Activated T-cell treated with anti-CD3 and anti-CD28 coated beads, Interleukin-2, amount 50 U/mL, for 72 hours (primary cell): ENCODE results near the gene NUP210. TPM values are rescaled to one million over a fixed set of nuclear protein-coding genes. Genes with fewer than 3 reads are reported as not detected.

Source experiments
- ATAC-seq, 2 donors: fragments of 150-1000 bp; cut with Tn5 transposase; replicated peaks in 1 of 2; 2 replicates each; pipeline ENCODE4 v1.10.0; 2021; ENCODE audit warnings: moderate library complexity in 2 of 2, mild to moderate bottlenecking in 1 of 2
- DNase-seq, 2 donors: peaks; one replicate each; pipeline ENCODE4 v3.0.0; 2021 to 2022; ENCODE audit warnings: mixed read lengths in 1 of 2
- H3K27ac Mint-ChIP-seq: one replicate; pipeline ENCODE4 v1.8.0; 2022; ENCODE audit warnings: mild to moderate bottlenecking, moderate library complexity, mixed read lengths
- H3K27me3 Mint-ChIP-seq: one replicate; pipeline ENCODE4 v1.8.0; 2022; ENCODE audit warnings: low read depth, mixed read lengths
- H3K36me3 Mint-ChIP-seq, 2 donors: one replicate each; pipeline ENCODE4 v1.8.0; 2022; ENCODE audit warnings: mixed read lengths in 2 of 2, mild to moderate bottlenecking in 1 of 2; ENCODE audit not compliant: insufficient read depth in 2 of 2
- H3K4me1 Mint-ChIP-seq: one replicate; pipeline ENCODE4 v1.8.0; 2022; ENCODE audit warnings: low read depth, mixed read lengths
- H3K4me3 Mint-ChIP-seq, 2 donors: one replicate each; pipeline ENCODE4 v1.8.0; 2022; ENCODE audit warnings: mild to moderate bottlenecking in 2 of 2, mixed read lengths in 2 of 2, moderate library complexity in 2 of 2
- H3K9me3 Mint-ChIP-seq, 2 donors: one replicate each; pipeline ENCODE4 v1.8.0; 2022; ENCODE audit warnings: mixed read lengths in 2 of 2
- total RNA-seq, 2 donors: library from RNA; stranded (reverse); gene quantifications; one replicate each; pipeline ENCODE4 v1.2.3, GENCODE V29; 2022

The NUP210 gene
- total RNA-seq, 2 donors from 2014 or later = 138 to 144 TPM

GRCh38 chr3:13325892-13326443 is 94.2 kb downstream of the NUP210 start:
- no peak overlapping the region for H3K4me3 Mint-ChIP-seq
- no peaks in the 10 kb centered on the region for H3K4me1 Mint-ChIP-seq
- H3K36me3 Mint-ChIP-seq = peaks cover 3 to 24% of the 10 kb centered on the region in 2 donors
- ATAC-seq = no peak
- no peaks in the 10 kb centered on the region for H3K27me3 Mint-ChIP-seq
- DNase-seq = no peak
- no peak overlapping the region for H3K27ac Mint-ChIP-seq
- H3K9me3 Mint-ChIP-seq = no peaks in the 10 kb centered on the region

- Mint-ChIP-seq H3K36me3 (peaks cover 3 to 22% of the 10 kb centered on the region in 2 donors), H3K4me1 (no peaks in the 10 kb centered on the region), H3K27ac (no peak overlapping the region), H3K4me3 (no peak overlapping the region), H3K27me3 (no peaks in the 10 kb centered on the region), H3K9me3 (no peaks in the 10 kb centered on the region)
- DNase-seq = no peak
- no peak for ATAC-seq
These were observed 95.2 kb downstream of the NUP210 start for GRCh38 chr3:13324835-13325501.

GRCh38 chr3:13323822-13324221 is 96.3 kb downstream of the NUP210 start:
- no peak overlapping the region for H3K27ac Mint-ChIP-seq
- H3K36me3 Mint-ChIP-seq = peaks cover 3 to 19% of the 10 kb centered on the region in 2 donors
- ATAC-seq (no peak), DNase-seq (no peak)
- H3K27me3 Mint-ChIP-seq = no peaks in the 10 kb centered on the region
- H3K9me3 Mint-ChIP-seq = no peaks in the 10 kb centered on the region
- no peak overlapping the region for H3K4me3 Mint-ChIP-seq
- H3K4me1 Mint-ChIP-seq = no peaks in the 10 kb centered on the region

- Mint-ChIP-seq H3K9me3 (no peaks in the 10 kb centered on the region), H3K27ac (no peak overlapping the region), H3K4me1 (no peaks in the 10 kb centered on the region), H3K36me3 (peaks cover 3 to 20% of the 10 kb centered on the region in 2 donors), H3K4me3 (no peak overlapping the region), H3K27me3 (no peaks in the 10 kb centered on the region)
- ATAC-seq = no peak
- DNase-seq = no peak
These were observed 97.8 kb downstream of the NUP210 start for GRCh38 chr3:13322324-13322723.

GRCh38 chr3:13319564-13320220 is 100.4 kb downstream of the NUP210 start:
- no peak for ATAC-seq
- no peak overlapping the region for H3K27ac Mint-ChIP-seq
- peaks cover 2 to 19% of the 10 kb centered on the region in 2 donors for H3K36me3 Mint-ChIP-seq
- H3K9me3 Mint-ChIP-seq = no peaks in the 10 kb centered on the region
- H3K4me3 Mint-ChIP-seq = no peak overlapping the region
- H3K27me3 Mint-ChIP-seq = no peaks in the 10 kb centered on the region
- no peak for DNase-seq
- no peaks in the 10 kb centered on the region for H3K4me1 Mint-ChIP-seq

GRCh38 chr3:13318626-13319470 is 101.3 kb downstream of the NUP210 start:
- peaks cover 2 to 18% of the 10 kb centered on the region in 2 donors for H3K36me3 Mint-ChIP-seq
- H3K4me1 Mint-ChIP-seq = no peaks in the 10 kb centered on the region
- ATAC-seq = no peak
- H3K9me3 Mint-ChIP-seq = no peaks in the 10 kb centered on the region
- no peak for DNase-seq
- H3K4me3 Mint-ChIP-seq = no peak overlapping the region
- H3K27ac Mint-ChIP-seq = no peak overlapping the region
- H3K27me3 Mint-ChIP-seq = no peaks in the 10 kb centered on the region

GRCh38 chr3:13317596-13318320 is 102.4 kb downstream of the NUP210 start:
- H3K4me1 Mint-ChIP-seq = no peaks in the 10 kb centered on the region
- no peak overlapping the region for H3K4me3 Mint-ChIP-seq
- H3K9me3 Mint-ChIP-seq = no peaks in the 10 kb centered on the region
- no peaks in the 10 kb centered on the region for H3K27me3 Mint-ChIP-seq
- no peak for ATAC-seq
- no peak overlapping the region for H3K27ac Mint-ChIP-seq
- no peak for DNase-seq
- H3K36me3 Mint-ChIP-seq = peaks cover 2 to 18% of the 10 kb centered on the region in 2 donors

GRCh38 chr3:13316603-13317002 is 103.5 kb downstream of the NUP210 start:
- Mint-ChIP-seq H3K27ac (no peak overlapping the region), H3K4me3 (no peak overlapping the region), H3K9me3 (no peaks in the 10 kb centered on the region), H3K27me3 (no peaks in the 10 kb centered on the region), H3K4me1 (no peaks in the 10 kb centered on the region), H3K36me3 (peaks cover 2 to 16% of the 10 kb centered on the region in 2 donors)
- ATAC-seq = no peak
- no peak for DNase-seq

- H3K4me1 Mint-ChIP-seq = no peaks in the 10 kb centered on the region
- ATAC-seq (no peak), DNase-seq (no peak)
- peaks cover 2 to 16% of the 10 kb centered on the region in 2 donors for H3K36me3 Mint-ChIP-seq
- no peaks in the 10 kb centered on the region for H3K9me3 Mint-ChIP-seq
- no peaks in the 10 kb centered on the region for H3K27me3 Mint-ChIP-seq
- H3K27ac Mint-ChIP-seq = no peak overlapping the region
- no peak overlapping the region for H3K4me3 Mint-ChIP-seq
These were observed 105.2 kb downstream of the NUP210 start for GRCh38 chr3:13314877-13315276.

GRCh38 chr3:13313813-13314212 is 106.3 kb downstream of the NUP210 start:
- no peaks in the 10 kb centered on the region for H3K4me1 Mint-ChIP-seq
- H3K4me3 Mint-ChIP-seq = no peak overlapping the region
- H3K9me3 Mint-ChIP-seq = no peaks in the 10 kb centered on the region
- H3K27ac Mint-ChIP-seq = no peak overlapping the region
- peaks cover 2 to 15% of the 10 kb centered on the region in 2 donors for H3K36me3 Mint-ChIP-seq
- ATAC-seq (no peak), DNase-seq (no peak)
- no peaks in the 10 kb centered on the region for H3K27me3 Mint-ChIP-seq

GRCh38 chr3:13309004-13309403 is 111.1 kb downstream of the NUP210 start:
- Mint-ChIP-seq H3K4me3 (no peak overlapping the region), H3K9me3 (no peaks in the 10 kb centered on the region), H3K27me3 (no peaks in the 10 kb centered on the region), H3K4me1 (no peaks in the 10 kb centered on the region), H3K36me3 (peaks cover 0 to 1% of the 10 kb centered on the region in 2 donors), H3K27ac (no peak overlapping the region)
- ATAC-seq (no peak), DNase-seq (no peak)

GRCh38 chr3:13308380-13308801 is 111.7 kb downstream of the NUP210 start:
- peaks cover 0 to 1% of the 10 kb centered on the region in 2 donors for H3K36me3 Mint-ChIP-seq
- ATAC-seq = peak; percentile 29 to 33
- no peaks in the 10 kb centered on the region for H3K4me1 Mint-ChIP-seq
- H3K4me3 Mint-ChIP-seq = no peak overlapping the region
- peak; percentile 12 to 18 for DNase-seq
- H3K9me3 Mint-ChIP-seq = no peaks in the 10 kb centered on the region
- no peaks in the 10 kb centered on the region for H3K27me3 Mint-ChIP-seq
- H3K27ac Mint-ChIP-seq = no peak overlapping the region
